Esophagus muscularis mucosa (tissue), 4 donors: ENCODE results near the gene NUP98.

ENCODE experiments used
- CTCF ChIP-seq, 3 experiments: fragments of 200-600 bp in 2 of 3; fragments of 450-650 bp in 1 of 3; sonication (generic) in 2 of 3; IDR thresholded peaks; one replicate each; pipeline ENCODE4 v1.5.1; 2017 to 2019; ENCODE audit warnings: antibody characterized with exemption in 3 of 3, mild to moderate bottlenecking in 2 of 3, moderate library complexity in 1 of 3
- EP300 ChIP-seq: sonication (generic); formaldehyde crosslinking; IDR thresholded peaks from one replicate; pipeline ENCODE4 v1.6.1; 2017; ENCODE audit warnings: antibody characterized with exemption
- POLR2A ChIP-seq: fragments of 450-650 bp; IDR thresholded peaks from one replicate; pipeline ENCODE4 v1.6.1; 2017; ENCODE audit warnings: antibody characterized with exemption, moderate library complexity, mild to moderate bottlenecking, low read depth
- POLR2AphosphoS5 ChIP-seq, 2 donors: sonication (generic); formaldehyde crosslinking; IDR thresholded peaks; one replicate each; pipeline ENCODE4 v1.6.1; 2017; ENCODE audit warnings: antibody characterized with exemption in 2 of 2

GRCh38 chr11:3644817-3645235 lies 152.5 kb downstream of the NUP98 start, which contains the start of gene ART1:
- TF ChIP-seq CTCF (IDR thresholded peaks at IDR 0.05) (no peak), POLR2A (no peak), POLR2AphosphoS5 (IDR thresholded peaks at IDR 0.05) (no peak), EP300 (no peak)
